Activated naive CD4-positive, alpha-beta T cell treated with anti-CD3 and anti-CD28 coated beads, Interleukin-2, amount 50 U/mL, for 72 hours (primary cell): ENCODE data around the gene CDH12. TPM values are rescaled to one million over a fixed set of nuclear protein-coding genes. Genes with fewer than 3 reads are reported as not detected.

Experiments
- ATAC-seq, 2 donors: fragments of 150-1000 bp; cut with Tn5 transposase; 2 replicates each; pipeline ENCODE4 v1.10.0; 2021; ENCODE audit warnings: mild to moderate bottlenecking in 2 of 2, moderate library complexity in 2 of 2
- DNase-seq, 2 donors: peaks; one replicate each; pipeline ENCODE4 v3.0.0; 2021 to 2022; ENCODE audit warnings: low spot score in 2 of 2
- H3K27ac Mint-ChIP-seq, 2 donors: one replicate each; pipeline ENCODE4 v1.8.0; 2022; ENCODE audit warnings: mild to moderate bottlenecking in 2 of 2, mixed read lengths in 2 of 2
- H3K36me3 Mint-ChIP-seq, 2 donors: one replicate each; pipeline ENCODE4 v1.8.0; 2022; ENCODE audit warnings: mixed read lengths in 2 of 2
- H3K9me3 Mint-ChIP-seq, 2 donors: one replicate each; pipeline ENCODE4 v1.8.0; 2022; ENCODE audit warnings: mixed read lengths in 2 of 2
- total RNA-seq, 2 donors: library from RNA; stranded (reverse); gene quantifications; one replicate each; pipeline ENCODE4 v1.2.3, GENCODE V29; 2022

The CDH12 gene
- total RNA-seq, 2 donors from 2014 or later: not detected

DNA sequence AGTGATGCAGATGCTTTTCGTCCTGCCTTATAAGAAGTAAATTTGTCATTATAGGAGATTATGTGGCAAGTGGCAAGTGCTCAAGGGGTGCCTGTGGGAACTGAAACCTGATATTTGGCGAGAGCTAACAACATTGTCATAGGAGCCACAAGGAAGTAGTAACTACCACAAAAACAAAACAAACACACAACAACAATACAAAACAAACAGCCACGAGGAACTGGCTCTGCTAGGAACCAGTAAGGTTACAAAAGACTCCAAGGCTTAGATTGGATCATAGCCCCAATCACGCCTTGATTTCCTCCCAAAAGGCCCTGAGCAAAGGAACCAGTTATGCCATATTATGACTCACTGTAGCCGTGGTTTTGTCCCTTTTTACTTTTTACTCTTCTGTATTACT lies 1045.2 kb downstream of the CDH12 start:
- Mint-ChIP-seq H3K27ac (no peak overlapping the region), H3K36me3 (no peaks in the 10 kb centered on the region), H3K9me3 (peaks cover 0 to 4% of the 10 kb centered on the region in 2 donors)
- ATAC-seq (no peak), DNase-seq (no peak)

DNA sequence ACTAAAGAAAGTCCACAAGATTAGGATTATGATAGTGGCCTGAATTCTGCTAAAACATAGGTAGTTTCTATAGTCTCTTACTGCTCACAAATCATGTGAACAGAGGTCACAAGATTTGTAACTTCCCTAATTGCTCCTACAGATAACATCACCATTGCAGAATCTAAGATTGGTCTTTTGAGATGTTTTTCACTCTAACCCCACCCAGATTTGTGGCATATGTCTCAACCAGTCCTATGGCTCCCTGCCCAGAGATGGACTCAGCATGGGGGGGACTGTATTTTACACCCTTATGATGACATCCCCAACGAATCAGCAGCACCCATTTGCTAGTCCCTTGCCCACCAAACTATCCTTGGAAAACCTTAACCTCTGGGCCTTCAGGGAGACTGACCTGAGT lies 1046.2 kb downstream of the CDH12 start:
- no peak for ATAC-seq
- DNase-seq: no peak
- Mint-ChIP-seq H3K36me3 (no peaks in the 10 kb centered on the region), H3K27ac (no peak overlapping the region), H3K9me3 (peaks cover 0 to 4% of the 10 kb centered on the region in 2 donors)

DNA sequence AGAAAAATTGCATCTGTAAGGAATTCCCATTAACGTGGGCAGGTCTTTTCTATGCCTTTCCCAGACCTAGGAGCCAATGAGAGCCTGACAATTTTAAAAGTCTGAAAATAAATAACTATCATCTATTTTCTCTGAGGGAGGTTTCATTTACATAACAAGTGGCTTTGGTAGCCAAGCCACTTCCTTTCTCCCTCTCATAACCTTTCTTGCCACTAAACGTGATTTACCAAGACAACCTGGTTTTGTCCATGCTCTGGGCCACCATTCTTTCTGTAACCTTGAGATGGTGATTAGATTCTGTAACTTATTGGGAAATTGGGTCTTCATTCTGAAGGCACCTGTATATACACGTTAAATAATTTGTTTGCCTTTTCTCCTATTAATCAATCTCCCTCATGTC lies 1046.9 kb downstream of the CDH12 start:
- no peak for ATAC-seq
- no peaks in the 10 kb centered on the region for H3K36me3 Mint-ChIP-seq

DNA sequence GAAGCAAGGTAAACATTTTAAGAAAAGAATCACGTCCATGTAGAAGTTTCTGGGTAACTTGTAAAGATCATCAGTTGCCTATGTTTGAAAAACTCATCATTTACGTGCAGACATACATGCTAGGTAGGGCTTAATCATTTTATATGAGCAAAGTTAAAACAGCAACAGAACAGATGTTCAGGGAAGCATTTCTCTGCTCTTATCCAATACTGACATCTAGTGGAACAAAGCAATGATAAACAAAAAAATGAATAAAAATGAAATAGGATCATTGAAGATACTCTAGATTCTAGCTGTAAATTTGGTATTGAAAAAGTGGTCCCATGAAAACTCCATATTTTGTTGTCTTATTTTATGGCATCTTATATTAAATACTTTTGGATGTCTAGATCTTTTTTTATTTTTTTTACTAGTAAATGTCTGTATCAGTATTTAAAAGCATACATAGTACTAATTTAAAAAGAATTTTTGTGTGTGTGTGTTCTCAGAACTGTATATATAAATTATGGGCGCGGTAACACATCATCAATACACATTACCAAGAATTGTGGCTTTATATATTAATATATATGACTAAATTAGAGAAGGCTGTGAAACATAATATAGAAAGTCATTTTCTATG lies 1050.2 kb downstream of the CDH12 start:
- DNase-seq (no peak), ATAC-seq (no peak)
- H3K27ac Mint-ChIP-seq: no peak overlapping the region
- peaks cover 5 to 12% of the 10 kb centered on the region in 2 donors for H3K9me3 Mint-ChIP-seq
- peaks cover 0 to 5% of the 10 kb centered on the region in 2 donors for H3K36me3 Mint-ChIP-seq

More for the DNA sequence above, 1046.9 kb downstream of the CDH12 start:
- peaks cover 0 to 4% of the 10 kb centered on the region in 2 donors for H3K9me3 Mint-ChIP-seq
- no peak overlapping the region for H3K27ac Mint-ChIP-seq
- no peak for DNase-seq

DNA sequence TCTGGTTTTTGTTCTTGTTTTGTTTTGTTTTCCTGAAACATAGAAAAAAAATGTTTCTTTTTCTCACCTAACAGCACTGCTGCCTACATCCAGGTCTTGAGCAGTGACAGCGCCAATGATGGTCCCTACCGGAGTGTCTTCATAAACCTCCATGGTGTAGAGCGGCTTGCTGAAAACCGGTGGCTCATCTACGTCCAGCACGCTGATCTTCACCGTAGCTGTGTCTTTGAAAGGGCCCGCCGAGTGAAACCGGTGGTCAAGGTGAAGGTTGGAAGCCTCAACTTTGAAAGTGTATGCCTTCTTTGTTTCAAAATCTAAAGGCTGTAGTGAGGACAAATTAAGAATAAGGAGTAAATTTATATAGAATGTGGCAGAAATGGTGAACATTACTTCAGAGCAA lies 1051.0 kb downstream of the CDH12 start:
- Mint-ChIP-seq H3K9me3 (peaks cover 5 to 12% of the 10 kb centered on the region in 2 donors), H3K27ac (no peak overlapping the region), H3K36me3 (peaks cover 0 to 5% of the 10 kb centered on the region in 2 donors)
- no peak for ATAC-seq
- DNase-seq: no peak

DNA sequence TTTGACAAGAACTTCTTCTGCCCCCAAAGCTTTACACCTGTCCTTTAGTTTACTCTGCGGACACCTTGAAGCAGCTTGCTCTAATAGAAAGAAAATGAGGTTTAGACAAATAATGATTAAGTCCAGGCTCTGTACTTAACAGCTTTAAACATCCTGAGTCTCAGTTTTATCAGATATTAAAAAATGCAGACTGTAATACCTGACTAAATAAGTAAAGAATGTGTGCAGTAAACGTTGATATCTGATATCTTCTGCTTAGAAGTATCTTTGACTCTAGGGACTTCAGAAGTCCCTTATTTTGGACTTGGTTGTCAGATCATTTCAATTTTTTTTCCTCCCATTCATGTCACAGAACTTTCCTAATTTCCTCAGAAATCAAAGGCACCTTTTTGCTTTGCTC lies 1060.4 kb downstream of the CDH12 start:
- Mint-ChIP-seq H3K27ac (no peak overlapping the region), H3K36me3 (no peaks in the 10 kb centered on the region), H3K9me3 (no peaks in the 10 kb centered on the region)
- ATAC-seq (no peak), DNase-seq (no peak)

DNA sequence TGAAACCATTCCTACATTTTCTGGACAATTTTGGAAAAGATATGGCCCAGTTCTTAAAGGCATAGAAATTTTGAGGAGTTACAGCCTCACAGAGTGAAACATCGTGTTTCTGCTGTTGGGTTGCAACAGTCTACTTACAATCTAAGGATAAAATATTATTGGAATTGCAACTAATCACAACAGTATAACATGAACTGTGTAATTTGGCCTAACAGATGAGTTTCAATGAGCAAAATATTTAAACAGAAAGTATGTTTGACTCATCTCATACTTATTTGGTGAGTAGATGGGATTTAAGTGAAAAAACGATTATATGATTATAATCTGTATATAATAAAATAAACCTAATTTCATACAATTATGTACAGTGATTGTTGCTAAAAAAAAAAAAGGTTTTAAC lies 1061.8 kb downstream of the CDH12 start:
- Mint-ChIP-seq H3K9me3 (peaks cover 3% of the 10 kb centered on the region in 2 donors), H3K27ac (no peak overlapping the region), H3K36me3 (no peaks in the 10 kb centered on the region)
- DNase-seq: no peak
- ATAC-seq: no peak

DNA sequence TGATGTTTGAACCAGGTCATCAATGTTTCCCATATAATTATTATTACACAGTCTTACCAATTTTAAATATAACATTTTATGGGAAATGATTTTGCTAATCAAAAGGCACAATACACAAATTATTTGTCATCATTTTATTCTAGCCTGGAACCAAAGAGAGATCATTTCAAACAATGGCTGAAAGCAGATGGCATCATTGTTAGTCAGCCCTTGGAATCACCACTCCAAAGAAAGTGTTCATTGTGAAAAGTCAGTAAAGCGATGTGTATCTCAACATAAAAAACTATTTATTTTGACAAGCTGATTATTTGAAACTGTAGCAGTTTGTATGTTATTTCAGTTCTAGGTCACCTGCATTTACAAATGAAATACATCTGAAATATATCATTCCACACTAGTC lies 1068.7 kb downstream of the CDH12 start:
- no peak overlapping the region for H3K27ac Mint-ChIP-seq
- no peak for ATAC-seq
- DNase-seq: no peak
- peaks cover 9 to 14% of the 10 kb centered on the region in 2 donors for H3K9me3 Mint-ChIP-seq
- no peaks in the 10 kb centered on the region for H3K36me3 Mint-ChIP-seq

DNA sequence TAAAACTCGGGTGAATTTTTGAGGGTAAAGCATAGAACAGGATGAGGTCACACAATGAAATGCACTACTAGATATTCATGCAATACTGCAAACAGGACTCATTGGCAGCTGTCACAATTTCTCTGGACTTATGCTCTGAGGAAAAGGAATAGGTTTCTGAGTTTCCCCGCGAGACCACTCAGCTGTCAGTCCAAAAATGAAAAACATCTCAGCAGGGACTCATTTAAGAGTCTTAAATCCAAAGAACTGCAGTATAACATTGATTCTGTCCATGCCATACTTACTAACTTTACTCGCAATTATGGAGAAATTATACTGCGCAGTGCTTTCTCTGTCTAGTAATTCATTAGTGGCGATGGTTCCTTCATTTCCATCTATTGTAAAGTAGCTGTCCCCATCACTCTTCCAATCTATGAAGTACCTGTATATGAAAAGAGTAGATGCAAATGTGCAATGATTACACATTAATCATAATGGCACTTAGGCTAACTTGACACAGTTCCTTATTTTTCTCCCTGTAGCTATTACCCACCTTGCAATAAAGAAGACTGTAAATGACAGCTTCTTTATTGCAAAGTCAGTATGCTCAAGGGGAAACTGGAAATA lies 1070.0 kb downstream of the CDH12 start:
- DNase-seq: no peak
- ATAC-seq: no peak
- H3K9me3 Mint-ChIP-seq: peaks cover 9 to 14% of the 10 kb centered on the region in 2 donors
- H3K27ac Mint-ChIP-seq: no peak overlapping the region
- H3K36me3 Mint-ChIP-seq: no peaks in the 10 kb centered on the region

DNA sequence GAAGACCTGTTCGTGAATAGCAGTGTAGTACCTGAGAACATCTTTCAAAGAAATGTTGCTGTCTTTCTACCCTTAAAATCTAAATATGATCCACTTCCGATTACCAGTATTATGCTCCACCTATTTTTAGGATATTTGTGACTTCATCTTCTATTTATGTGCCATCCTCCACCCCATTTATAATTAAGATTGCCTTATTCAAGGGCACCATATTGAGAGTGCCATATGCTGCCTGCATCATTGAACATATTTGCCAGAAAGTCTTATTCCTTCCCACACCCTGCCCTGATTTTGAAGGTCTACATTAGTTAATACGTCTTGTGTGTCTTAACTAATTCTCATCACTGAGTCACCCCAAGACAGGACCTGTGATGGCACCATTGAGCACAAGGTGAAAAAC lies 1076.7 kb downstream of the CDH12 start:
- no peak for ATAC-seq
- H3K27ac Mint-ChIP-seq: no peak overlapping the region

DNA sequence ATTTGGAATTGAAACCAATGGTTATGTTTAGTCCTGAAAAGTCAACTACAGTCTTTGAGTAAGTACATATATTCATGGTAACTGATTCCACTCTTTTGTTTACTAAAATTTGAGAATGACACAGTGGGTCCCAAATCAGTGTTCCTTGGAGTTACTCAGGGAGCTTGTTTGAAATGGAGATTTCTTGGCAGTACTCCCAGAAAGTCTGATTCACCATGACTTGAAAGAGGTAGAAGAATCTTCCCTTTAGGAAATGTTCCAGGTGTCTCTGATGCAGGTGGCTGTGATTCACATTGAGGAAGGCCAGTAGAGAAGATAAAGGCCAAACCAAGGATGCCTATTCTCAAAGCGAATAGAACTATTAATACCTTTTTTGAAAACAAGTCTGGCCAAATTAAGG lies 1078.3 kb downstream of the CDH12 start:
- DNase-seq (no peak), ATAC-seq (no peak)
- Mint-ChIP-seq H3K27ac (no peak overlapping the region), H3K36me3 (no peaks in the 10 kb centered on the region), H3K9me3 (peaks cover 4 to 26% of the 10 kb centered on the region in 2 donors)

More for the DNA sequence above, 1076.7 kb downstream of the CDH12 start:
- no peak for DNase-seq
- Mint-ChIP-seq H3K9me3 (peaks cover 4 to 26% of the 10 kb centered on the region in 2 donors), H3K36me3 (no peaks in the 10 kb centered on the region)

DNA sequence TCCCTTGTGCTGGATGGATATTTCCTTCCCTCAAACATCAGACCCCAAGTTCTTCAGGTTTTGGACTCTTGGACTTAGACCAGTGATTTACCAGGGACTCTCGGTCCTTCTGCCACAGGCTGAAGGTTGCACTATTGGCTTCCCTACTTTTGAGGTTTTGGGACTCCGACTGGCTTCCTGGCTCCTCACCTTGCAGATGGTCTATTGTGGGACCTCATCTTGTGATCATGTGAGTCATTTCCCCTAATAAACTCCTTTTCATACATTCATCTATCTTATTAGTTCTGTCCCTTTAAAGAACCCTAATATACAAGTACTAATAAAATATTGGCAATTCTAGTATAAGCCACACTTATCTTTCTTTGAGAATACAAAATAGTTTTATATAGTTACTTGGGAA lies 1078.9 kb downstream of the CDH12 start:
- peaks cover 4 to 26% of the 10 kb centered on the region in 2 donors for H3K9me3 Mint-ChIP-seq

DNA sequence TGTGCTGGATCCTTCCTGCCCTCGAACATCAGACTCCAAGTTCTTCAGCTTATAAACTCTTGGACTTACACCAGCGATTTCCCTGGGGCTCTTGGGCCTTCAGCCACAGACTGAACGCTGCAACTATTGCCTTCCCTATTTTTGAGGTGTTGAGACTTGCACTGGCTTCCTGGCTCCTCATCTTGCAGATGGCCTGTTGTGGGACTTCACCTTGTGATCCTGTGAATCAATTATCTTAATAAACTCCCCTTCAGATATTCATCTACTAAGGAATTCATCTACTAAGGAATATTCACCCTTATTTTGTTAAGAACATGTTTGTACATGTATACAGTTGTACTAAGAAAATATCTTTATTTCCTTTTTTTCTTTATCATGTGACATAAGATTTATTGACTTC lies 1079.7 kb downstream of the CDH12 start:
- no peak overlapping the region for H3K27ac Mint-ChIP-seq
- H3K9me3 Mint-ChIP-seq: peaks cover 4 to 26% of the 10 kb centered on the region in 2 donors
- H3K36me3 Mint-ChIP-seq: no peaks in the 10 kb centered on the region
- DNase-seq (no peak), ATAC-seq (no peak)

More for the DNA sequence above, 1078.9 kb downstream of the CDH12 start:
- Mint-ChIP-seq H3K27ac (no peak overlapping the region), H3K36me3 (no peaks in the 10 kb centered on the region)
- DNase-seq (no peak), ATAC-seq (no peak)

DNA sequence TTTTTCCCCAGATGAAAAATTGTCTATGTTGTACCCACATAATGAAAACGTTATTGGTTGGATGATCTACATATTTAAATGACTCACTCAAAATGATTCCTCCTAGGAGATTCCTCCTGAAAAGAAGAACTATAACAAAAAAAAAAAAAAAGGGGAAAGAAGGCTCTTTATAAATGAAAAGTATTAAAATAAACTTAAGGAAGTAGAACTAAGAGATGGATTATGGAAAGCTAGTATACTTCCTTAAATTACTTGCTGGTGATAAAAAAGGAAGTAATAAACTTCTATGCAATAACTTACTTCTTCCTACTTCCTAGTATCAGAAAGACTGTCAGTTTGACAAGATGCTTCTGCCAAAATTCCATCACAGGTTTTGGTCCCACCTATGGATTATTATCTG lies 1087.7 kb downstream of the CDH12 start:
- no peak overlapping the region for H3K27ac Mint-ChIP-seq
- ATAC-seq: no peak
- peaks cover 5% of the 10 kb centered on the region in 2 donors for H3K9me3 Mint-ChIP-seq
- no peaks in the 10 kb centered on the region for H3K36me3 Mint-ChIP-seq
- no peak for DNase-seq

DNA sequence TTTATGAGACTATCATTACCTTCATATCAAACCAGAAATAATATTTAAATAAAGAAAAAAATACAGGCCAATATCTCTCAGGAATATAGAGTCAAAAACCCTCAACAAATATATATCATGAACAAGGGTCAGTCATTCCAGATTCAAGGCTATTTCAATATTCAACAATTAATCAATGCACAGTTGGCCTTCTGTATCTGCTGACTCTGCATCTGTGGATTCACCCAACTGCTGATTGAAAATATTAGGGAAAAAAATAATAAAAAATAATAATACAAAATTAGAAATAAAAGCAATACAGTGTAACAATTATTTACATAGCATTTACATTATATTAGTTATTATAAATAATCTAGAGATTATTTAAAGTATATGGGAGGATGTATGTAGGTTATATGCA lies 1114.0 kb downstream of the CDH12 start:
- Mint-ChIP-seq H3K27ac (no peak overlapping the region), H3K9me3 (peaks cover 7 to 12% of the 10 kb centered on the region in 2 donors), H3K36me3 (no peaks in the 10 kb centered on the region)

DNA sequence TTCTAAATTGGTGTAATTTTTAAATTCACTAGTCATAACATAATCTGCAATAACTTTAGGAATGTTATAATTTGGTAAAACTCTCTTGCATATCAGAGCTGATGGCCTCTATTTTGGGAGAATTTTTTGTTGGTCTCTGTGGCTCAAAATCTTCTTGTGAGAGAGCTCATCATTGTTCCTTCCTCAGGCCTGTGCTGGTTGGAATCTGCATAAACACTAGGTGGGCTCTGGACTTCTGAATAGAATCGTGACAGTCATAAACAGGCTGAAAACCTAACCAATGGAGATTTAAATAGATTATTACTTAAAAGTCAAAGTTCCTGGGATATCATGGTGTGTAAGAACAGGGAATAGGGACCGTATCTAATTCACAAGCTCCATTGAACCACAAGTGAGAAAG lies 1129.6 kb downstream of the CDH12 start:
- no peaks in the 10 kb centered on the region for H3K36me3 Mint-ChIP-seq

More for the DNA sequence above, 1114.0 kb downstream of the CDH12 start:
- DNase-seq (no peak), ATAC-seq (no peak)

DNA sequence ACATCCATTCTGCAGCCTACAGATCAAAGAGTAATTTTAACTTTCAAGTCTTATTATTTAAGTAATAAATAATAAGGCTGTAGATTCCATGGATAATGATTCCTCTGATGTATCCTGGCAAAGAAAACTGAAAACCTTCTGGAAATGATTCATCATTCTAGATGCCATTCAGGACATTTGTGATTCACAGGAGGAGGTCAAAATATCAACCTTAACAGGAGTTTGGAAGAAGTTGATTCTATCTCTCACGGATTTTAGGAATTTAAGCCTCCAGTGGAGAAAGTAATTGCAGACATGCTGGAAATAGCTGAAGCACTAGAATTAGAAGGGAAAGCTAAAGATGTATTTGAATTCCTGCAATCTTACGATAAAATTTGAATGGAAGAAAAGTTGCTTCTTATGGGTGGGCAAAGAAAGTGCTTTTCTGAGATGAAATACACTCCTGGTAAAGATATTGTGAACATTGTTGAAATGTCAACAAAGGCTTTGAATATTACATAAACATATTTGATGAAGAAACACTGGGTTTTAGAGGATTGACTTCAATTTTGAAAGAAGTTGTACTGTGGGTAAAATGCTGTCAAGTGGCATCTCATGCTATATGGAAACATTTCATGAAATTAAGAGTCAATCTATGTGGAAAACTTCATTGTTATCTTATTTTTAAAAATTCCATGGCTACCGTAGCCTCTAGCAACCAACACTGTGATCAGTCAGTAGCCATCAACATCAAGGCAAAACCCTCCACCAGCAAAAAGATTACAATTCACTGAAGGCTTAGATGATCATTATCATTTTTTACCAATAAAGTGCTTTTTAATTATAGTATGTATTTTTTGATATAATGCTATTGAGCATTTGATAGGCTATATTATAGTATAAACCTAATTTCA lies 1141.0 kb downstream of the CDH12 start:
- no peak overlapping the region for H3K27ac Mint-ChIP-seq
- peaks cover 5 to 9% of the 10 kb centered on the region in 2 donors for H3K9me3 Mint-ChIP-seq
- ATAC-seq (peak; percentile 56 to 65), DNase-seq (no peak)
- no peaks in the 10 kb centered on the region for H3K36me3 Mint-ChIP-seq

More for the DNA sequence above, 1129.6 kb downstream of the CDH12 start:
- ATAC-seq: no peak
- H3K9me3 Mint-ChIP-seq: peaks cover 4 to 7% of the 10 kb centered on the region in 2 donors
- no peak overlapping the region for H3K27ac Mint-ChIP-seq
- DNase-seq: no peak
